HEK293T (cell line): ENCODE data around the gene RAB31.

ENCODE experiments used
- CTCF ChIA-PET: fragments of 350-600 bp; formaldehyde crosslinking; extraction: SDS; loops from one replicate; lab custom pipeline; 2021; ENCODE audit warnings: antibody characterized with exemption, inconsistent platforms; lab: Yijun Ruan, JAX
- POLR2A ChIA-PET: fragments of 350-600 bp; formaldehyde crosslinking; extraction: SDS; loops from one replicate; lab custom pipeline; 2020; ENCODE audit warnings: antibody characterized with exemption, inconsistent platforms; lab: Yijun Ruan, JAX
- DNase-seq: peaks from one replicate; pipeline ENCODE4 v3.0.0; 2012; ENCODE audit warnings: mixed read lengths; ENCODE audit errors: extremely low spot score
- ARNT ChIP-seq: fragments of 450-650 bp; IDR thresholded peaks from 2 replicates; pipeline ENCODE4 v1.6.1; 2017; ENCODE audit warnings: mild to moderate bottlenecking
- BHLHE40 ChIP-seq: fragments of 450-650 bp; IDR thresholded peaks from 2 replicates; pipeline ENCODE4 v1.6.1; 2016; ENCODE audit warnings: mild to moderate bottlenecking, moderate library complexity, borderline replicate concordance
- CTBP1 ChIP-seq: fragments of 450-650 bp; IDR thresholded peaks from 2 replicates; pipeline ENCODE4 v1.6.1; 2016; ENCODE audit warnings: borderline replicate concordance
- ELF4 ChIP-seq: fragments of 450-650 bp; IDR thresholded peaks from 2 replicates; pipeline ENCODE4 v1.6.1; 2017; ENCODE audit warnings: antibody characterized with exemption
- FOXA1 ChIP-seq: fragments of 450-650 bp; IDR thresholded peaks from 2 replicates; pipeline ENCODE4 v1.6.1; 2016; ENCODE audit warnings: mild to moderate bottlenecking
- FOXK2 ChIP-seq: fragments of 450-650 bp; IDR thresholded peaks from 2 replicates; pipeline ENCODE4 v1.6.1; 2016; ENCODE audit warnings: mild to moderate bottlenecking
- FOXM1 ChIP-seq: fragments of 450-650 bp; IDR thresholded peaks from 2 replicates; pipeline ENCODE4 v1.6.1; 2017; ENCODE audit warnings: mild to moderate bottlenecking, borderline replicate concordance
- HDGF ChIP-seq: fragments of 450-650 bp; IDR thresholded peaks from 2 replicates; pipeline ENCODE4 v1.6.1; 2017; ENCODE audit warnings: antibody characterized with exemption, borderline replicate concordance
- L3MBTL2 ChIP-seq: fragments of 450-650 bp; conservative IDR thresholded peaks from 2 replicates; pipeline ENCODE4 v1.6.1; 2016; ENCODE audit warnings: mild to moderate bottlenecking
- LEF1 ChIP-seq: fragments of 450-650 bp; IDR thresholded peaks from 2 replicates; pipeline ENCODE4 v1.6.1; 2017; ENCODE audit warnings: mild to moderate bottlenecking, borderline replicate concordance
- NFRKB ChIP-seq: fragments of 450-650 bp; IDR thresholded peaks from 2 replicates; pipeline ENCODE4 v1.6.1; 2016; ENCODE audit warnings: mild to moderate bottlenecking, moderate library complexity
- SP1 ChIP-seq: fragments of 450-650 bp; IDR thresholded peaks from 2 replicates; pipeline ENCODE4 v1.6.1; 2017
- SUZ12 ChIP-seq: fragments of 450-650 bp; IDR thresholded peaks from 2 replicates; pipeline ENCODE4 v1.6.1; 2016; ENCODE audit warnings: mild to moderate bottlenecking
- TARDBP ChIP-seq: fragments of 450-650 bp; IDR thresholded peaks from 2 replicates; pipeline ENCODE4 v1.6.1; 2016
- ZNF384 ChIP-seq: fragments of 450-650 bp; IDR thresholded peaks from 2 replicates; pipeline ENCODE4 v1.6.1; 2016
- TF ChIP-seq, protein P1 (sequence below): fragments of 450-650 bp; IDR thresholded peaks from 2 replicates; pipeline ENCODE4 v1.6.1; 2016

Gene RAB31

DNA sequence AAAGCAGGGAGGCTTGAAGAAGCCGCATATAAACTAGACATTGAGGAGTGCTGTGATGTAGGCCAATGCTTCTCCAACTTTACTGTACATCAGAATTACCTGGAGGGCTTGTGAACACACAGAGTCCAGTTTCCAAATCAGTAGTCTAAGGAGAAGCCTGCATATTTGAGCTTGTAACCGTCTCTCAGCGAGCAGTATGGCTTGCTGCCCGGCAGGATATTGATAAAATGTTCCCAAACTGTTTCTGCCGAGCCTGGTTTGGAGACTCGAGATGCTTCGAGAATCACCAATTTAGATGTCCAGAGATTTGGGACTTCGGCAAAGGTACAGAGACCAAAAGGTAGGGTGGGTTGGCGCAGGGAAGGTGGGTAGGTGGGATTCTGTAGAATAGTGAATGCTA is 11.0 kb upstream of the RAB31 start:
- DNase-seq, result no peak
- TF ChIP-seq ARNT (no peak), FOXM1 (no peak), NFRKB (no peak), FOXK2 (no peak), L3MBTL2 (no peak), ZNF384 (no peak), HDGF (no peak), SUZ12 (no peak)
- CTCF ChIA-PET, result no interaction called here
- POLR2A ChIA-PET, result no interaction called here

DNA sequence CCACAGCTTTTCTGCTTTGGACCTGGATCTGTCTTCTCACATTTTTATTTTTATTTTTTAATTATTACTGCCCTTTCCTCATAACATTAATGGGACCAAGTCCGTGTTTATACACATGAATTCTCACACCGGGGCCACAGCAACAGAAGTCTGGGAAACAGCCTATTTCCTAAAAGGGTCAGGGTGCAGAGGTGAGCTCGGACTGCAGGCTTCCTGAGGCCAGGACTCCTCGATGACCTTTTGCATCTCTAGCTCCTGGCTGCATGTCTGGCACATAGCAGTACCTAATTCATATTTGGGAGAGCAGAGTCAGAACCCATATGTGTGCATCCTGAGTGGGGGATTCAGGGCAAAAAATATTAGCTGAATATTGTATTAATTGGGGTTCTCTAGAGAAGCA is 9.6 kb upstream of the RAB31 start:
- TF ChIP-seq TARDBP (no peak), CTBP1 (no peak), NFRKB (no peak), LEF1 (no peak), FOXA1 (no peak), BHLHE40 (no peak), ARNT (no peak), SUZ12 (no peak), L3MBTL2 (no peak)
- TF ChIP-seq, protein P1, sequence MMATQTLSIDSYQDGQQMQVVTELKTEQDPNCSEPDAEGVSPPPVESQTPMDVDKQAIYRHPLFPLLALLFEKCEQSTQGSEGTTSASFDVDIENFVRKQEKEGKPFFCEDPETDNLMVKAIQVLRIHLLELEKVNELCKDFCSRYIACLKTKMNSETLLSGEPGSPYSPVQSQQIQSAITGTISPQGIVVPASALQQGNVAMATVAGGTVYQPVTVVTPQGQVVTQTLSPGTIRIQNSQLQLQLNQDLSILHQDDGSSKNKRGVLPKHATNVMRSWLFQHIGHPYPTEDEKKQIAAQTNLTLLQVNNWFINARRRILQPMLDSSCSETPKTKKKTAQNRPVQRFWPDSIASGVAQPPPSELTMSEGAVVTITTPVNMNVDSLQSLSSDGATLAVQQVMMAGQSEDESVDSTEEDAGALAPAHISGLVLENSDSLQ, result no peak
- DNase-seq, result no peak
- POLR2A ChIA-PET, result interaction anchor here (1.7 kb wide), 1 partner anchor 10 kb away, joined by 6 read pairs; the partner anchor contains the start of gene RAB31
- CTCF ChIA-PET, result interaction anchor here (1.4 kb wide), 1 partner anchor 123 kb away, joined by 3 read pairs; no protein-coding TSS in a partner anchor

DNA sequence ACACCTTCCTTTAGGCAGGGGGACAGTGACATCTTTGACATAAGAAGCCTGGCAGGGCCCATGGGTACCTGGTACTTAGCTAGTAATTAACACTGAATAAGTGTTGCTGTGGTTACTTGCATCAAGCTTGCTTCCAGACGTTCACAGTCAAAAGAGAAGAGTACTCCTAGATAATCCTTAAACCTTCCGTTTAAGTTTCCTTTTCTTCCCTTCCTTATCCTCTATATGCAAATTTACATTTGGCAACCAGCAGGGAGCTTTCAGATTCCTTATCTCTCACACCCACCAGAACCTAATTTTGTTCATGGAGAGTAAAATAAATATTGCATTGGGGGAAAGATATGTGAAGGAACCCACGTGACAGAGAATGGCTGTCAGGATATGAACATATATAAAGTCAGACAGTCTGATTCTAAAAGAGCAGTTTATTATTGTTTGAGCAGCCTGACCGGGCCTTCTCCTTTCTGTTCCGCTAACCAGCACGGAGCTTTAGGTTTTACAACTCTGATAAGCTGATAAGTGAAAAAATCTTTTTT is 7.8 kb upstream of the RAB31 start:
- no peak for DNase-seq
- no peak for TF ChIP-seq NFRKB
- TF ChIP-seq BHLHE40, result no peak
- TF ChIP-seq FOXK2, result no peak
- no peak for TF ChIP-seq FOXM1
- TF ChIP-seq ARNT, result no peak
- TF ChIP-seq CTBP1, result no peak
- TF ChIP-seq SP1, result no peak
- no peak for TF ChIP-seq ZNF384
- TF ChIP-seq, protein P1, result no peak
- TF ChIP-seq HDGF, result no peak
- TF ChIP-seq TARDBP, result no peak
- ChIA-PET POLR2A (interaction anchor here (1.7 kb wide), 1 partner anchor 8 kb away, joined by 6 read pairs; the partner anchor contains the start of gene RAB31), CTCF (interaction anchor here (0.6 kb wide), 1 partner anchor 1454 kb away, joined by 3 read pairs; no protein-coding TSS in a partner anchor)

DNA sequence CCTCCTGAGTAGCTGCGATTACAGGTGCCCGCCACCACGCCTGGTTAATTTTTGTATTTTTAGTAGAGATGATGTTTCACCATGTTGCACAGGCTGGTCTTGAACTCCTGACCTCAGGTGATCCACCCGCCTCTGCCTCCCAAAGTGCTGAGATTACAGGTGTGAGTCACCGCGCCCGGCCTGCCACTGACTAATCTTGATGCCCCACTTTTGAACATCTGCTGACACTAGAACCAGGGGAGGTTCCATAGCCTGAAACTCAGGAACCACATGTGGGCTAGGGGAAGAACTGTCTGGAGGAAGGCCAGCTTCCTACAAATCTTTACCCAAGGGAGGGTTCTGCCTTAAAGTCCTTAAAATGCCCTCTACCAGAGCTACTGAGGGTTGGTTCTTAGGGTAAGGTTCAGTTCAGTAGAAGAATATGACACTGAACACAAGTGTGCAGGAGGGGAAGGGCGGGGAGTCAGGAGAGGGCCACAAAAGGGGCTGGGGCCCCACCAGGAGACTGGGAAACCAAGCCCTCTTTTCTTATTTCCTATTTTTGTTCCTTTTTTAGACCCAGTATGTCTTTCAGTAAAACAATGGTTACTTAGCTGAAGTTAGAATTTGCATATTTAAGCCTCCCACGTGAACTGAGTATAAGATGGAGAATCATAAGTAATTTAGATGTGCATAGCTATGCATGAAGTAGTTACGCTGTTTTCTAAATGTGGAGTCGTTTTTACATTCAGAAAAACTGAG is 6.3 kb upstream of the RAB31 start:
- no peak for DNase-seq
- ChIA-PET POLR2A (no interaction called here), CTCF (no interaction called here)
- TF ChIP-seq FOXK2 (no peak), ELF4 (no peak)
- TF ChIP-seq, protein P1, result no peak

DNA sequence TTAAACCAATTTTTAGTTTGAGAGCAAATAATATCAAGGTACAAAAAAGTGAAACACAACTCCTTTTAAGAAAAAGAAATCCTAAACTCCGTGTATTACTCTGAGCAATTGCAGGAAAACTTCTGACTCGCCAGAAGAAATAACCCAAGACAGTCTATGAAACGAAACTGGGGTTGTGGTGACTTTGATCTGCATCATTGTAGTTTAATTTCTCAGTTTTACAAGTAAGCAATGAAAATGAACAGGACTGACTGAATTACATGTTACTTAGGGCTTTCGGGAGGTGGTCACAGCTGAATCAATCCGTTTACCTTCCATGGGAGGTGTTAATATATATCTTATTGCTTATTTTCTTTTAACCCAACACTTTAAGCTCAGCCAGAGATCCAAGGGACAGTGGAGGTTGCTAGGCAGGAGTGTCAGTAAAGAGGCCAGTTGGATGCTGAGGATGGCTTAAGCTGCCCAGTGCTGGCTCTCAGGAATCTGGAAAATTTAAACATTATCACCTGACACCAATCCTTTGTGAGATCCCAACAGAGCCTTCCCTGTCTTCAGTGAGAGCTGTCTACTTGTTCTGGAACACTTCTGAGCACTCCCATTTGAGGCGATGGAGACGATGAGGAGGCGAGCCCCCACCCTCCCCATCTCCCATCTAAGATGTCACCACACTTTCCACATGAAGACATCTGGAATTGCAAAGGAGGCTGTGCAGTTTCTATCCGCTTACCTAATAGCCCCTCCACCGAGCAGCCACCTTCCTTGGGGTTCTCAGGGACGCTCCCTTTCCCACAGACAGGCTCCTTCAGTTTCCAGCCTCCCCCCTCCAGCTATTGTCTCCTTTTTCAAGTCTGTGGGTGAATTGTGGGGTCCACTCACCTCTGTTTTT is 3.6 kb upstream of the RAB31 start:
- no peak for DNase-seq
- ChIA-PET CTCF (no interaction called here), POLR2A (no interaction called here)
- no peak for TF ChIP-seq SUZ12
- TF ChIP-seq ELF4, result no peak
- TF ChIP-seq SP1, result no peak
- no peak for TF ChIP-seq CTBP1
- no peak for TF ChIP-seq NFRKB
- no peak for TF ChIP-seq LEF1
- no peak for TF ChIP-seq BHLHE40
- no peak for TF ChIP-seq ARNT
- no peak for TF ChIP-seq FOXM1
- TF ChIP-seq, protein P1, result no peak
- TF ChIP-seq L3MBTL2, result no peak
- TF ChIP-seq FOXA1, result no peak
- TF ChIP-seq ZNF384, result no peak
- no peak for TF ChIP-seq HDGF
- TF ChIP-seq TARDBP, result no peak
- TF ChIP-seq FOXK2, result no peak
